KOPT-K1 (cell line): Measurements from ENCODE around the gene PRAMEF15.
"Not testable (repeated sequence)": the region's sequence is repeated elsewhere in the genome, so short reads cannot be mapped to it uniquely, and the experiment has no call there.

Experiments
- H3K27ac ChIP-seq: fragments of 200-600 bp; sonication (generic); 2 replicates; pipeline ENCODE4 v1.5.1; 2016; ENCODE audit warnings: antibody characterized with exemption, mild to moderate bottlenecking, low read depth, low read length; ENCODE audit not compliant: poor library complexity, severe bottlenecking
- H3K36me3 ChIP-seq: fragments of 200-600 bp; sonication (generic); 2 replicates; pipeline ENCODE4 v1.5.1; 2017; ENCODE audit warnings: antibody characterized with exemption, mild to moderate bottlenecking, low read length, moderate library complexity; ENCODE audit not compliant: insufficient read depth
- H3K9me3 ChIP-seq: fragments of 200-600 bp; sonication (generic); 2 replicates; pipeline ENCODE4 v1.5.1; 2017; ENCODE audit warnings: antibody characterized with exemption, low read length, mild to moderate bottlenecking; ENCODE audit not compliant: insufficient read depth, poor library complexity, severe bottlenecking

The PRAMEF15 gene

GRCh38 chr1:13366536-13366935, 51.2 kb downstream of the PRAMEF15 start:
- not testable (repeated sequence) for H3K36me3 ChIP-seq, H3K27ac ChIP-seq, H3K9me3 ChIP-seq

DNA sequence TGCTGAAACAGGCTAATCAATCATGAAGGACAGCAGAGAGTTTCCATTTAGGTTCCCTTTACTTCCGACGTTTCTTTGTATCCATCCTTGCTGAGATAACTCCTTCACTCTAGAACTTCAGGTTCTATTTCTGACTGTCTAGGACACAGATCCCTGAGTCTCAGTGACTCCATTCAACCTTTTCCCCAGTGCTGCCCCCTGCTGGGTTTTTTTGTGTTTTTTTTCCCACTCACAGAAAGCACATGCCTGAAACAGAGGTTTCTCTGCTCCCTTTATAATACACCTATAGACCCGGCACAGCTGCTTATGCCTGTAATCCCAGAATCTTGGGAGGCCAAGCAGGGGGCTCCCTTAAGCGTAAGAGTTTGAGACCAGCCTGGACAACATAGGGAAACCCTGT, 53.2 kb downstream of the PRAMEF15 start:
- H3K36me3 ChIP-seq, H3K9me3 ChIP-seq, H3K27ac ChIP-seq: not testable (repeated sequence)
